ENCODE measurements around the gene ZC2HC1C. TPM values are rescaled to one million over a fixed set of nuclear protein-coding genes. Genes with fewer than 3 reads are reported as not detected.
A peak's percentile ranks its signal among the peaks of the same experiment; 100 is the strongest.

ZC2HC1C gene
- total RNA-seq, 1 experiment from 2014 or later = 1.4 TPM

GRCh38 chr14:75042035-75042434 lies 27.4 kb upstream of the ZC2HC1C start:
- H4K91ac ChIP-seq (ENCODE audit: insufficient read length, low read depth, low read length) = no peak overlapping the region
- no peak overlapping the region for H2BK15ac ChIP-seq (ENCODE audit: low read depth, low read length)
- peaks cover 3% of the 10 kb centered on the region for H3K79me1 ChIP-seq (ENCODE audit: insufficient read depth, low read depth, low read length, poor library complexity, severe bottlenecking)
- no peak overlapping the region for H3K18ac ChIP-seq (ENCODE audit: insufficient read length, low read depth, low read length)
- no peak overlapping the region for H3K4ac ChIP-seq (ENCODE audit: low read depth, low read length)
- H2BK12ac ChIP-seq (ENCODE audit: insufficient read length, low read depth, low read length) = no peak overlapping the region
- no peak overlapping the region for H2BK20ac ChIP-seq (ENCODE audit: low read depth, low read length, poor library complexity, severe bottlenecking)
- H3K27me3 ChIP-seq (ENCODE audit: insufficient read depth, low read length) = no peaks in the 10 kb centered on the region
- H2BK5ac ChIP-seq (ENCODE audit: insufficient read length, low read length) = no peak overlapping the region
- H3T11ph ChIP-seq (ENCODE audit: low read length) = no peak overlapping the region
- no peak overlapping the region for H2BK120ac ChIP-seq (ENCODE audit: low read depth, low read length, poor library complexity, severe bottlenecking)
- no peak overlapping the region for H4K5ac ChIP-seq (ENCODE audit: insufficient read length, low read depth, low read length)
- no peak for TF ChIP-seq CTCF (conservative IDR thresholded peaks at IDR 0.05)
- H3K27ac ChIP-seq (ENCODE audit: insufficient read length, low read depth, low read length) = no peak overlapping the region
- Mint-ChIP-seq H3K4me1 (no peaks in the 10 kb centered on the region), H3K27ac (peak overlapping the region in 2 of 3 experiments; percentile 44 to 69; a peak in 2 of 7 replicates), H3K27me3 (ENCODE audit: low read depth) (no peaks in the 10 kb centered on the region), H3K4me3 (no peak overlapping the region), H3K9me3 (no peaks in the 10 kb centered on the region), H3K36me3 (ENCODE audit: insufficient read depth in 1 of 3, low read depth in 3 of 3) (peaks cover 1 to 20% (median 12%) of the 10 kb centered on the region in 3 experiments; a peak in 5 of 7 replicates)
- H4K8ac ChIP-seq (replicated peaks; ENCODE audit: insufficient read length, low read depth, low read length) = no peak overlapping the region
- H2AK5ac ChIP-seq (ENCODE audit: insufficient read length, low read length) = no peak overlapping the region
- no peak overlapping the region for H2AFZ ChIP-seq (ENCODE audit: low read length)
- no peak overlapping the region for H3K23ac ChIP-seq (ENCODE audit: insufficient read length, low read depth, low read length)
- H4K20me1 ChIP-seq (ENCODE audit: control insufficient read depth, insufficient read depth, insufficient read length) = no peaks in the 10 kb centered on the region
- 0 out of 2 replicates have a peak, but pooled peaks cover 2% of the 10 kb centered on the region for H3K4me1 ChIP-seq (ENCODE audit: insufficient read depth, low read length)
- H3K79me2 ChIP-seq (ENCODE audit: insufficient read depth, low read length) = no peaks in the 10 kb centered on the region
- no peaks in the 10 kb centered on the region for H3K23me2 ChIP-seq (ENCODE audit: insufficient read length, low read depth, low read length, poor library complexity, severe bottlenecking)
- no peak overlapping the region for H3K9ac ChIP-seq (ENCODE audit: extremely low read depth, insufficient read length, low read length)
- no peak for DNase-seq
- H3K4me2 ChIP-seq (ENCODE audit: insufficient read depth, insufficient read length, low read length) = no peak overlapping the region
- H3K56ac ChIP-seq (ENCODE audit: insufficient read length, low read depth, low read length) = no peak overlapping the region
- no peak overlapping the region for H3K14ac ChIP-seq (ENCODE audit: insufficient read depth, low read length)
- no peaks in the 10 kb centered on the region for H3K9me3 ChIP-seq (ENCODE audit: control insufficient read depth, low read depth, low read length)
- no CpG with 5 or more reads among the region's 6 CpGs for WGBS (ENCODE audit: extremely low coverage, insufficient read length, low lambda C conversion rate)
